ENCODE data around the gene IL16.
A peak's percentile ranks its signal among the peaks of the same experiment; 100 is the strongest.

Gene IL16

DNA sequence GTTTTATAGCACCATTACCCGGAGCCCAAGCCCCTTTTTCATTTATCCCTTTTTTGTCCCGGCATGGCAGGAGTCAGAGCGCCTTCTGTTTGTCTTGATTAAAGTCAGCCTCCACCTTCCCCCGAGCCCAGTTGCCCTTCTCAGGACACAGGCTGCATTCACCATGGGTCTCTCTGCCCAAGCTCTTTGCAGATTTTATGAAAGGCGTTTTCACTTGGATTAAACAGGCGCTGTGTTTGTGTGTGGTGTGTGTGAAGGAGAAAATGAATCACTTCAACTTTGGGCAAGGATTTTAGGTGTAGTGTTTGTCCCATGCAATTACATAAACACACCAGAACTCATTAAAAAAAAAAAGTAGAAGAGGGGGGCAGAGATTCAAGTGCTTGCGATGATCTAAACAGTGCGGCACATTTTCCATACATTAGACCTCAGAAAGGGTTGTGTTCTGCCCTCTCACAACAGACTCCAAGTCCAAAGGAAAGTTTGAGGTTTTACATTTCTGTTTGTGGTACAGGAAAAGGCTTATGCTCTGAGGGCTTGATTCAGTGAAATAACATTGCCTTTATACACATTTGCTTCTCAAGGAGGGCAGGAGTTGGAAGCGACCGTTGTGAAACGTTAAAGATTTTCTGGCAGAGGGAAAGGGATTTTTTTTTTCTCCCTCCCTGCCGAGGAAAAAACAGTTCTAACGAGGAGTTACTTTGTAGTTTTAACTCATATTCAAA lies 14.5 kb upstream of the IL16 start:
- no peak overlapping the region for H3K27ac ChIP-seq (replicated peaks)
- no peak overlapping the region for H3K4me3 ChIP-seq (replicated peaks; ENCODE audit: insufficient read depth, low read length)
- H3K27me3 ChIP-seq (ENCODE audit: insufficient read depth, poor library complexity, severe bottlenecking), result peaks cover 4% of the 10 kb centered on the region
- TF ChIP-seq SPI1 (IDR thresholded peaks at IDR 0.05; ENCODE audit: borderline replicate concordance, low read depth), result no peak
- DNase-seq (ENCODE audit: low read depth in 1 of 2, low spot score in 1 of 2), result no peak

DNA sequence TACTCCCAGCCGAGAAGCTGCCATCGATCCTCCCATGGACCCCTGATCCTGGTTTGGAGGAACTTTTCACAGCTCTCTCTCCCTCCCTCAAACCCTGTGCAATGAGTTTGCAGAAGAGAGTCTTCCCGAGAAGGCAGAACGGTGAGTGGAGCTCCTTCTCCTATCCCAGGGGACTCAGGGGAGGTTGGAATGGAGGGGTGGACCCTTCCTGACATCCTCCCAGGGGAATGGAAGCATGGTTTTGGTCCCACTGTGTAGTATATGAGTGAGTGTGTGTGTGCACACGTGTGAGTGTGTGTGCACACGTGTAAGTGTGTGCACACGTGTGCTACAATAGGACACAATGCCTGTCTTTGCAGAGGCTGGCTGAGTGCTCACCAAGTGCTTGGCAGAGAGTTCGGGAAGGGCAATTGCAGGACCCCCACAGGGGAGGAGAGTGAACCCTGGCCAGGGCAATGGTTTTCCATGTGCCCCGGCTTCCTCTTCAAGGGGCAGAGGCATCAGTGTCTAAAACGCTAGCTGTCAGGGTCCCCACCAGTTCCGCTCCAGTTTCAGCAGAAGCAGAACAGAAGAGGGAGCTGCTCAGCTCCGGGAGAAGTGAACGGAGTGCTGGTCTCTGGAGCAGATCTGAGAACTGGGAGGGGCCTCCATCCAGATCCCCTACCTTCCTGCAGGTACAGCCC lies 13.8 kb upstream of the IL16 start:
- peak in 1 of 2 experiments; percentile 5 for DNase-seq (ENCODE audit: low read depth in 1 of 2, low spot score in 1 of 2)
- H3K27me3 ChIP-seq (ENCODE audit: insufficient read depth, poor library complexity, severe bottlenecking), result peaks cover 4% of the 10 kb centered on the region
- TF ChIP-seq, protein P1, sequence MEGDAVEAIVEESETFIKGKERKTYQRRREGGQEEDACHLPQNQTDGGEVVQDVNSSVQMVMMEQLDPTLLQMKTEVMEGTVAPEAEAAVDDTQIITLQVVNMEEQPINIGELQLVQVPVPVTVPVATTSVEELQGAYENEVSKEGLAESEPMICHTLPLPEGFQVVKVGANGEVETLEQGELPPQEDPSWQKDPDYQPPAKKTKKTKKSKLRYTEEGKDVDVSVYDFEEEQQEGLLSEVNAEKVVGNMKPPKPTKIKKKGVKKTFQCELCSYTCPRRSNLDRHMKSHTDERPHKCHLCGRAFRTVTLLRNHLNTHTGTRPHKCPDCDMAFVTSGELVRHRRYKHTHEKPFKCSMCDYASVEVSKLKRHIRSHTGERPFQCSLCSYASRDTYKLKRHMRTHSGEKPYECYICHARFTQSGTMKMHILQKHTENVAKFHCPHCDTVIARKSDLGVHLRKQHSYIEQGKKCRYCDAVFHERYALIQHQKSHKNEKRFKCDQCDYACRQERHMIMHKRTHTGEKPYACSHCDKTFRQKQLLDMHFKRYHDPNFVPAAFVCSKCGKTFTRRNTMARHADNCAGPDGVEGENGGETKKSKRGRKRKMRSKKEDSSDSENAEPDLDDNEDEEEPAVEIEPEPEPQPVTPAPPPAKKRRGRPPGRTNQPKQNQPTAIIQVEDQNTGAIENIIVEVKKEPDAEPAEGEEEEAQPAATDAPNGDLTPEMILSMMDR (IDR thresholded peaks at IDR 0.05; ENCODE audit: insufficient read depth, low read length), result no peak
- TF ChIP-seq POLR2AphosphoS5 (IDR thresholded peaks at IDR 0.05; ENCODE audit: low read depth) (no peak), SPI1 (IDR thresholded peaks at IDR 0.05; ENCODE audit: borderline replicate concordance, low read depth) (no peak), GABPA (IDR thresholded peaks at IDR 0.05; ENCODE audit: low read depth) (no peak)
- TF ChIP-seq, protein P2, sequence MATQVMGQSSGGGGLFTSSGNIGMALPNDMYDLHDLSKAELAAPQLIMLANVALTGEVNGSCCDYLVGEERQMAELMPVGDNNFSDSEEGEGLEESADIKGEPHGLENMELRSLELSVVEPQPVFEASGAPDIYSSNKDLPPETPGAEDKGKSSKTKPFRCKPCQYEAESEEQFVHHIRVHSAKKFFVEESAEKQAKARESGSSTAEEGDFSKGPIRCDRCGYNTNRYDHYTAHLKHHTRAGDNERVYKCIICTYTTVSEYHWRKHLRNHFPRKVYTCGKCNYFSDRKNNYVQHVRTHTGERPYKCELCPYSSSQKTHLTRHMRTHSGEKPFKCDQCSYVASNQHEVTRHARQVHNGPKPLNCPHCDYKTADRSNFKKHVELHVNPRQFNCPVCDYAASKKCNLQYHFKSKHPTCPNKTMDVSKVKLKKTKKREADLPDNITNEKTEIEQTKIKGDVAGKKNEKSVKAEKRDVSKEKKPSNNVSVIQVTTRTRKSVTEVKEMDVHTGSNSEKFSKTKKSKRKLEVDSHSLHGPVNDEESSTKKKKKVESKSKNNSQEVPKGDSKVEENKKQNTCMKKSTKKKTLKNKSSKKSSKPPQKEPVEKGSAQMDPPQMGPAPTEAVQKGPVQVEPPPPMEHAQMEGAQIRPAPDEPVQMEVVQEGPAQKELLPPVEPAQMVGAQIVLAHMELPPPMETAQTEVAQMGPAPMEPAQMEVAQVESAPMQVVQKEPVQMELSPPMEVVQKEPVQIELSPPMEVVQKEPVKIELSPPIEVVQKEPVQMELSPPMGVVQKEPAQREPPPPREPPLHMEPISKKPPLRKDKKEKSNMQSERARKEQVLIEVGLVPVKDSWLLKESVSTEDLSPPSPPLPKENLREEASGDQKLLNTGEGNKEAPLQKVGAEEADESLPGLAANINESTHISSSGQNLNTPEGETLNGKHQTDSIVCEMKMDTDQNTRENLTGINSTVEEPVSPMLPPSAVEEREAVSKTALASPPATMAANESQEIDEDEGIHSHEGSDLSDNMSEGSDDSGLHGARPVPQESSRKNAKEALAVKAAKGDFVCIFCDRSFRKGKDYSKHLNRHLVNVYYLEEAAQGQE (IDR thresholded peaks at IDR 0.05; ENCODE audit: insufficient replicate concordance, low read depth), result no peak
- H3K27ac ChIP-seq (replicated peaks), result no peak overlapping the region
- no peak overlapping the region for H3K4me3 ChIP-seq (replicated peaks; ENCODE audit: insufficient read depth, low read length)

DNA sequence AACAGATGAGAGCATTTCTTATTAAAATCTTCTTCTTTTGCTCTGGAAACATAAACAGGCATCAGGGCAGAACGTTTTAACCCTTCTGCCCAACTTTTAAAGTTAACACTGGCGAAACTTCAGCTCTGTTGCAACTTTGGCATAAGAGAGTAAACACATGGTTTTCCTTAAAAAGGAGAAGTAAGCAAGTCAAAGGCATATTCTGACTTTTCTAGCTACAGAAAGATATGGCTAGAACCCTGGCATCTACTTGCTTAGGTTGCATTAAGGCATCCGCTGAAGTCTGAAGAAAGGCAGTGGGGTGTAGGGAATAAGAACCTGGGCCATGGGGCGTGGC lies 13.3 kb upstream of the IL16 start:
- H3K27ac ChIP-seq (replicated peaks), result no peak overlapping the region
- peak in 1 of 2 experiments; percentile 33 for DNase-seq (ENCODE audit: low read depth in 1 of 2, low spot score in 1 of 2)
- TF ChIP-seq GABPA (IDR thresholded peaks at IDR 0.05; ENCODE audit: low read depth) (no peak), POLR2AphosphoS5 (IDR thresholded peaks at IDR 0.05; ENCODE audit: low read depth) (no peak), SPI1 (IDR thresholded peaks at IDR 0.05; ENCODE audit: borderline replicate concordance, low read depth) (no peak)
- TF ChIP-seq, protein P2 (IDR thresholded peaks at IDR 0.05; ENCODE audit: insufficient replicate concordance, low read depth), result no peak
- TF ChIP-seq, protein P1 (IDR thresholded peaks at IDR 0.05; ENCODE audit: insufficient read depth, low read length), result no peak
- H3K4me3 ChIP-seq (replicated peaks; ENCODE audit: insufficient read depth, low read length), result no peak overlapping the region
- H3K27me3 ChIP-seq (ENCODE audit: insufficient read depth, poor library complexity, severe bottlenecking), result peaks cover 4% of the 10 kb centered on the region

DNA sequence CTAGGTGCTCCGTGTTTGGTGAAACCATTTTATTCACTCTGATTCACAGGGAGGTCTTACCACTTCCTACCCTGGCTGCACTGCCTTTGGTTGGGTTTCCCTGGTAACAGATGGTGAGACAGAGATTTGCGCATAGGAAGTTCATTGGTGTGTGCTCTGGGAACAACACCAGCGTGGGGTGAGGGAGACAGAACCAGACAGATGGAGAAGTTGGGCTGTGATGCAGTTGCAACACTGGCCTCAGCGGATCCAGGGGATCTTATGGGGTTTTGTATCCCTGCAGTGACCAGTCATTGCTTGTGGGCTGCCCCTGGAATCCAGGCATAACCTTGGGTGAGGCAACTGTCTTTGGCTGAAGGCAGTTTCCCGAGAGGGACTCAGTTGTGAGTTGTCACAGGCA lies 12.5 kb upstream of the IL16 start:
- H3K27me3 ChIP-seq (ENCODE audit: insufficient read depth, poor library complexity, severe bottlenecking), result peaks cover 4% of the 10 kb centered on the region
- TF ChIP-seq, protein P2 (IDR thresholded peaks at IDR 0.05; ENCODE audit: insufficient replicate concordance, low read depth), result no peak
- TF ChIP-seq, protein P1 (IDR thresholded peaks at IDR 0.05; ENCODE audit: insufficient read depth, low read length), result no peak
- no peak for TF ChIP-seq POLR2AphosphoS5 (IDR thresholded peaks at IDR 0.05; ENCODE audit: low read depth)
- TF ChIP-seq SPI1 (IDR thresholded peaks at IDR 0.05; ENCODE audit: borderline replicate concordance, low read depth), result no peak
- no peak for TF ChIP-seq GABPA (IDR thresholded peaks at IDR 0.05; ENCODE audit: low read depth)
- DNase-seq (ENCODE audit: low read depth in 1 of 2, low spot score in 1 of 2), result no peak
- H3K27ac ChIP-seq (replicated peaks), result no peak overlapping the region
- H3K4me3 ChIP-seq (replicated peaks; ENCODE audit: insufficient read depth, low read length), result no peak overlapping the region

All from HL-60 (cell line).